Fibroblast of lung (primary cell): ENCODE results near the gene EGFL8. TPM values are rescaled to one million over a fixed set of nuclear protein-coding genes. Genes with fewer than 3 reads are reported as not detected.

Experiments
- DNase-seq, 2 donors: peaks; one replicate each; pipeline versions ENCODE4 v3.0.0 to v3.0.0-alpha.2; 2010; ENCODE audit warnings: low read depth in 2 of 2
- H2AFZ ChIP-seq: 2 replicates; pipeline ENCODE4 v1.5.1; 2012; ENCODE audit warnings: low read length, control low read depth, inconsistent platforms
- H3K27ac ChIP-seq: 2 replicates; pipeline ENCODE4 v1.5.1; 2011; ENCODE audit warnings: low read length, control low read depth; ENCODE audit not compliant: insufficient read depth
- H3K27me3 ChIP-seq: 2 replicates; pipeline ENCODE4 v1.5.1; 2011; ENCODE audit warnings: mild to moderate bottlenecking, low read length; ENCODE audit not compliant: control insufficient read depth, insufficient read depth
- H3K36me3 ChIP-seq: 2 replicates; pipeline ENCODE4 v1.5.1; 2011; ENCODE audit warnings: low read length; ENCODE audit not compliant: control insufficient read depth, insufficient read depth
- H3K4me1 ChIP-seq: 2 replicates; pipeline ENCODE4 v1.5.1; 2011; ENCODE audit warnings: low read length; ENCODE audit not compliant: control insufficient read depth, insufficient read depth; ENCODE audit errors: extremely low read depth
- H3K4me2 ChIP-seq: 2 replicates; pipeline ENCODE4 v1.5.1; 2011; ENCODE audit warnings: low read length, control low read depth; ENCODE audit not compliant: insufficient read depth; ENCODE audit errors: extremely low read depth
- H3K4me3 ChIP-seq, 4 experiments: fragments of 200-600 bp in 1 of 4; sonication (generic) in 1 of 4; replicated peaks in 1 of 4; 2 replicates each; pipeline ENCODE4 v1.5.1; 2011 to 2016; ENCODE audit warnings: low read length in 4 of 4, low read depth in 3 of 4, mild to moderate bottlenecking in 3 of 4, control low read depth in 2 of 4, inconsistent platforms in 1 of 4, mixed read lengths in 1 of 4; ENCODE audit not compliant: insufficient read depth in 1 of 4; ENCODE audit errors: control extremely low read depth in 1 of 4
- H3K79me2 ChIP-seq: 2 replicates; pipeline ENCODE4 v1.5.1; 2012; ENCODE audit warnings: mild to moderate bottlenecking, low read length, inconsistent platforms; ENCODE audit not compliant: control insufficient read depth, insufficient read depth
- H3K9ac ChIP-seq: 2 replicates; pipeline ENCODE4 v1.5.1; 2011; ENCODE audit warnings: mild to moderate bottlenecking, low read length, control low read depth; ENCODE audit not compliant: insufficient read depth
- H3K9me3 ChIP-seq: 2 replicates; pipeline ENCODE4 v1.5.1; 2012; ENCODE audit warnings: low read depth, low read length; ENCODE audit not compliant: control insufficient read depth, insufficient read depth
- H4K20me1 ChIP-seq: 2 replicates; pipeline ENCODE4 v1.5.1; 2011; ENCODE audit warnings: low read length; ENCODE audit not compliant: control insufficient read depth, insufficient read depth; ENCODE audit errors: extremely low read depth
- CTCF ChIP-seq, 2 donors: IDR thresholded peaks in 1 of 2; conservative IDR thresholded peaks in 1 of 2; 1 replicate in 1 of 2; 2 replicates in 1 of 2; pipeline ENCODE4 v1.5.1; 2011 to 2012; ENCODE audit warnings: low read length in 2 of 2, control low read depth in 1 of 2, inconsistent platforms in 1 of 2, low read depth in 1 of 2, mild to moderate bottlenecking in 1 of 2
- EZH2 ChIP-seq: IDR thresholded peaks from 2 replicates; pipeline ENCODE4 v1.5.1; 2012; ENCODE audit warnings: low read length, control low read depth, mild to moderate bottlenecking; ENCODE audit errors: missing control alignments
- polyA plus RNA-seq, 2 donors: library from polyadenylated mRNA; depleted of rRNA in 1 of 2; stranded (reverse) in 1 of 2; unstranded in 1 of 2; fragments of >200 nt; gene quantifications; 2 replicates each; pipeline ENCODE4 v1.2.1, GENCODE V29; 2011 to 2012; ENCODE audit warnings: missing spikeins in 1 of 2
- total RNA-seq: library from RNA; depleted of rRNA; stranded (reverse); fragments of >200 nt; gene quantifications from 2 replicates; pipeline ENCODE4 v1.2.1, GENCODE V29; 2014

Gene EGFL8
- total and polyA plus RNA-seq, 2 donors (not counting 1 experiment from before 2014, with no cell fraction given), result 0.99 to 2.3 TPM

- no peak for TF ChIP-seq CTCF (conservative IDR thresholded peaks at IDR 0.05 in 1 of 2, IDR thresholded peaks at IDR 0.05 in 1 of 2; ENCODE audit: low read depth in 1 of 2, low read length in 2 of 2)
- TF ChIP-seq EZH2, result no peak
- H4K20me1 ChIP-seq, result no peaks in the 10 kb centered on the region
Observed at GRCh38 chr6:32175711-32176475, 11.5 kb downstream of the EGFL8 start, which contains the start of gene AGPAT1. Gene AGPAT1 (minus strand): TSS chr6:32176084. CDS start chr6:32171496, 4,588 bp downstream.

GRCh38 chr6:32176476-32177182 is 12.2 kb downstream of the EGFL8 start:
- H3K4me1 ChIP-seq, result peaks cover 18% of the 10 kb centered on the region
- TF ChIP-seq EZH2, result no peak
- TF ChIP-seq CTCF (conservative IDR thresholded peaks at IDR 0.05 in 1 of 2, IDR thresholded peaks at IDR 0.05 in 1 of 2; ENCODE audit: low read depth in 1 of 2, low read length in 2 of 2), result no peak
- peak; percentile 63 to 81 for DNase-seq
- H3K9me3 ChIP-seq, result no peaks in the 10 kb centered on the region
- H3K27me3 ChIP-seq, result no peaks in the 10 kb centered on the region
- H2AFZ ChIP-seq, result peak overlapping the region; percentile 42
- peak overlapping the region; percentile 94 for H3K27ac ChIP-seq
- H3K79me2 ChIP-seq, result peaks cover 39% of the 10 kb centered on the region
- peak overlapping the region; percentile 73 to 99 (median 90) for H3K4me3 ChIP-seq
- H3K4me2 ChIP-seq, result peak overlapping the region; percentile 97
- peak overlapping the region; percentile 68 for H3K9ac ChIP-seq
- H4K20me1 ChIP-seq, result no peaks in the 10 kb centered on the region
- H3K36me3 ChIP-seq, result peaks cover 5% of the 10 kb centered on the region

More at GRCh38 chr6:32175711-32176475, 11.5 kb downstream of the EGFL8 start, which contains the start of gene AGPAT1:
- Histone ChIP-seq H3K4me2 (peak within 1 kb of the TSS; percentile 97), H3K9ac (peak within 1 kb of the TSS; percentile 91), H3K9me3 (no peaks in the 10 kb centered on the region), H2AFZ (peak within 1 kb of the TSS; percentile 49), H3K27me3 (no peaks in the 10 kb centered on the region), H3K27ac (peak within 1 kb of the TSS; percentile 94), H3K79me2 (peaks cover 39% of the 10 kb centered on the region), H3K4me1 (peaks cover 18% of the 10 kb centered on the region), H3K4me3 (peak within 1 kb of the TSS; percentile 86 to 99 (median 90)), H3K36me3 (peaks cover 6% of the 10 kb centered on the region)
- peak; percentile 97 to 98 for DNase-seq

- Histone ChIP-seq H3K9ac (peak overlapping the region; percentile 68), H4K20me1 (no peaks in the 10 kb centered on the region), H3K79me2 (peaks cover 39% of the 10 kb centered on the region), H3K4me3 (peak overlapping the region; percentile 73 to 99 (median 90)), H2AFZ (peak overlapping the region; percentile 54), H3K4me2 (peak overlapping the region; percentile 97), H3K4me1 (peaks cover 18% of the 10 kb centered on the region), H3K36me3 (peaks cover 5% of the 10 kb centered on the region), H3K27me3 (no peaks in the 10 kb centered on the region), H3K9me3 (no peaks in the 10 kb centered on the region), H3K27ac (peak overlapping the region; percentile 94)
- no peak for TF ChIP-seq CTCF (conservative IDR thresholded peaks at IDR 0.05 in 1 of 2, IDR thresholded peaks at IDR 0.05 in 1 of 2; ENCODE audit: low read depth in 1 of 2, low read length in 2 of 2)
- TF ChIP-seq EZH2, result no peak
- no peak for DNase-seq
Observed at GRCh38 chr6:32177183-32177787, 12.9 kb downstream of the EGFL8 start.
